GM20000 (cell line): ENCODE results near the gene FNDC1.

ENCODE experiments used
- DNase-seq: peaks from one replicate; pipeline ENCODE4 v3.0.0; 2012; ENCODE audit warnings: low spot score
- CTCF ChIP-seq: IDR thresholded peaks from 2 replicates; pipeline ENCODE4 v1.5.1; 2012; ENCODE audit warnings: mild to moderate bottlenecking, control low read depth; ENCODE audit errors: extremely low read depth, missing control alignments

The FNDC1 gene

GRCh38 chr6:159238920-159239558, 69.8 kb downstream of the FNDC1 start:
- no peak for DNase-seq
- no peak for TF ChIP-seq CTCF

GRCh38 chr6:159249128-159249527, 79.9 kb downstream of the FNDC1 start:
- no peak for DNase-seq
- TF ChIP-seq CTCF: no peak

GRCh38 chr6:159249752-159250151, 80.6 kb downstream of the FNDC1 start:
- DNase-seq: no peak
- TF ChIP-seq CTCF: no peak

- DNase-seq: no peak
- no peak for TF ChIP-seq CTCF
Measured at GRCh38 chr6:159250633-159251032, 81.4 kb downstream of the FNDC1 start.

GRCh38 chr6:159252955-159253508, 83.8 kb downstream of the FNDC1 start:
- peak; percentile 68 for DNase-seq
- peak; percentile 26 for TF ChIP-seq CTCF

- DNase-seq: no peak
- no peak for TF ChIP-seq CTCF
Measured at GRCh38 chr6:159254186-159254585, 85.0 kb downstream of the FNDC1 start.

GRCh38 chr6:159255434-159255951, 86.3 kb downstream of the FNDC1 start:
- no peak for TF ChIP-seq CTCF
- no peak for DNase-seq
